Transverse colon (tissue), 3 donors: ENCODE measurements around the gene SLC12A7.

Experiments used
- POLR2A ChIP-seq: fragments of 450-650 bp; IDR thresholded peaks from one replicate; pipeline ENCODE4 v1.6.1; 2016; ENCODE audit warnings: antibody characterized with exemption, mild to moderate bottlenecking, moderate library complexity
- TF ChIP-seq, protein P1 (sequence below), 5 experiments: fragments of 200-600 bp in 3 of 5; fragments of 450-650 bp in 2 of 5; sonication (generic) in 3 of 5; IDR thresholded peaks; 1 replicate in 2 of 5; 2 replicates in 3 of 5; pipeline ENCODE4 v1.5.1; 2016 to 2017; ENCODE audit warnings: antibody characterized with exemption in 5 of 5, inconsistent platforms in 3 of 5, mild to moderate bottlenecking in 2 of 5, moderate library complexity in 1 of 5

DNA sequence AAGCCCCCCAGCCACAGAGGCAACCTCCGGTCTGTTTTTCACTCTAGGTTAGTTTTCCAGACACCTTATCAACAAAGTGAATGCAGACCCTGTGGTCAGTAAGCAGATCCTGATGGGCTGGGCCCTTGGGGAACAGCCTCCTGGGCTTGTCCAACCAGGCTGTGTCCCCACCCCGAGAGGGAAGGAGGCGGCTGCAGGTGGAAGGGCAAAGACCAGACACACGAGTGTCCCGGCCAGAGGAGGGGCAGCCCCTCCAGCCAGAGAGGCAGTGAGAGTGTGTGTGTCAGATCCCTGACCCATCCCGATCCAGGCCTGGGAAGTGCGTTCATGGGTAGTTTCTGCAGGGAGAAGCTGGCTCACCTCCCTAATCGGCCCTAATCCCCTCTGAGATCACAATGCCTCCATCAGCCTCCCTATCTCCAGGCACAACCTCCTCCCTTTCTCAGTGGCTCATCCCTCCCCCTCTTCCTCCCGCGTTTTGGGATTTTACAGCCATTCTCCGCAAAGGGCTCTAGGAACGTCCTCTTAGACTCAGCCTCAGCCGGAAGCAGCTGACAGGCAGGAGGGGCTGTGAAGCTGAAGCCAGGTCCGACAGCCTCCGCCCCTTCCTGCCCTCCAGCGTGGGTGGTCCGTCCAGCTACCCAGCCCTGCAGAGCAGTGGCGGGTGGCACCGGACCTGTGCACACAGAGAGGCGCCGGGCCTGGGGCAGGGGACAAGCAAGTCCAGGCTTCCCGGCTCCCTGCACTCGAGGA lies 9.7 kb downstream of the SLC12A7 start:
- TF ChIP-seq, protein P1, sequence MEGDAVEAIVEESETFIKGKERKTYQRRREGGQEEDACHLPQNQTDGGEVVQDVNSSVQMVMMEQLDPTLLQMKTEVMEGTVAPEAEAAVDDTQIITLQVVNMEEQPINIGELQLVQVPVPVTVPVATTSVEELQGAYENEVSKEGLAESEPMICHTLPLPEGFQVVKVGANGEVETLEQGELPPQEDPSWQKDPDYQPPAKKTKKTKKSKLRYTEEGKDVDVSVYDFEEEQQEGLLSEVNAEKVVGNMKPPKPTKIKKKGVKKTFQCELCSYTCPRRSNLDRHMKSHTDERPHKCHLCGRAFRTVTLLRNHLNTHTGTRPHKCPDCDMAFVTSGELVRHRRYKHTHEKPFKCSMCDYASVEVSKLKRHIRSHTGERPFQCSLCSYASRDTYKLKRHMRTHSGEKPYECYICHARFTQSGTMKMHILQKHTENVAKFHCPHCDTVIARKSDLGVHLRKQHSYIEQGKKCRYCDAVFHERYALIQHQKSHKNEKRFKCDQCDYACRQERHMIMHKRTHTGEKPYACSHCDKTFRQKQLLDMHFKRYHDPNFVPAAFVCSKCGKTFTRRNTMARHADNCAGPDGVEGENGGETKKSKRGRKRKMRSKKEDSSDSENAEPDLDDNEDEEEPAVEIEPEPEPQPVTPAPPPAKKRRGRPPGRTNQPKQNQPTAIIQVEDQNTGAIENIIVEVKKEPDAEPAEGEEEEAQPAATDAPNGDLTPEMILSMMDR (IDR thresholded peaks at IDR 0.05): no peak
- TF ChIP-seq POLR2A: no peak
